Activated T-cell treated with anti-CD3 and anti-CD28 coated beads, Interleukin-2, amount 50 U/mL, for 4 hours (primary cell): Measurements from ENCODE around the gene SLC51A. TPM values are rescaled to one million over a fixed set of nuclear protein-coding genes. Genes with fewer than 3 reads are reported as not detected.

Experiments
- ATAC-seq, 2 donors: fragments of 200-7000 bp; cut with Tn5 transposase; one replicate each; pipeline ENCODE4 v1.10.0; 2021
- DNase-seq: peaks from one replicate; pipeline ENCODE4 v3.0.0-alpha.2; 2020
- H3K27me3 Mint-ChIP-seq: one replicate; pipeline ENCODE4 v1.8.0; 2021; ENCODE audit warnings: low read depth, mixed read lengths
- H3K36me3 Mint-ChIP-seq: one replicate; pipeline ENCODE4 v1.8.0; 2022; ENCODE audit warnings: mixed read lengths; ENCODE audit not compliant: insufficient read depth
- H3K4me1 Mint-ChIP-seq: one replicate; pipeline ENCODE4 v1.8.0; 2021; ENCODE audit warnings: low read depth, mixed read lengths
- H3K4me3 Mint-ChIP-seq: one replicate; pipeline ENCODE4 v1.8.0; 2021; ENCODE audit warnings: mild to moderate bottlenecking, moderate library complexity, mixed read lengths
- H3K9me3 Mint-ChIP-seq: one replicate; pipeline ENCODE4 v1.8.0; 2021; ENCODE audit warnings: mixed read lengths
- total RNA-seq, 3 donors: library from RNA; stranded (reverse); gene quantifications; one replicate each; pipeline ENCODE4 v1.2.1, GENCODE V29; 2021

The SLC51A gene
- total RNA-seq, 3 donors from 2014 or later, result not detected

DNA sequence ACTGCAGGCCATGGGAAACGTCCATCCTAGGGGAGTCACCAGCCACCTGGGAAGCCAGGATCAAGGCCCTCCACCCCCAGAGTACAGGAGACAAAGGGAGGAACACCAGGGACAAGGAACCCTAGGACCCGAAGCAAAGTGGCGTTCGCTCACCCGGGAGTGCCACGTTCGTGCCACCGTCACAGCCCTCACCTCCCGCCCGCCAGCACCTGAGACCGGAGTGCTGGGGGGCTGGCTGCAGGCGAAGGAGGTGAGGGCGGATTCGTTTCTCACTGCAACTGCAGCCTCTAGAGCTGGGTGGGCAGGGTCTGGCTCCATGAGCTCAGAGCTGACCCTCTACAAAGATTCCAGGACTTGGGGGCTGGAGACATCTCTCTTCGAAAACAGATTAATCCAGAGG lies 31.5 kb upstream of the SLC51A start:
- H3K4me3 Mint-ChIP-seq, result no peak overlapping the region
- no peaks in the 10 kb centered on the region for H3K27me3 Mint-ChIP-seq
- H3K9me3 Mint-ChIP-seq, result no peaks in the 10 kb centered on the region
- DNase-seq, result no peak
- ATAC-seq, result no peak
- peaks cover 43% of the 10 kb centered on the region for H3K4me1 Mint-ChIP-seq
- no peaks in the 10 kb centered on the region for H3K36me3 Mint-ChIP-seq

DNA sequence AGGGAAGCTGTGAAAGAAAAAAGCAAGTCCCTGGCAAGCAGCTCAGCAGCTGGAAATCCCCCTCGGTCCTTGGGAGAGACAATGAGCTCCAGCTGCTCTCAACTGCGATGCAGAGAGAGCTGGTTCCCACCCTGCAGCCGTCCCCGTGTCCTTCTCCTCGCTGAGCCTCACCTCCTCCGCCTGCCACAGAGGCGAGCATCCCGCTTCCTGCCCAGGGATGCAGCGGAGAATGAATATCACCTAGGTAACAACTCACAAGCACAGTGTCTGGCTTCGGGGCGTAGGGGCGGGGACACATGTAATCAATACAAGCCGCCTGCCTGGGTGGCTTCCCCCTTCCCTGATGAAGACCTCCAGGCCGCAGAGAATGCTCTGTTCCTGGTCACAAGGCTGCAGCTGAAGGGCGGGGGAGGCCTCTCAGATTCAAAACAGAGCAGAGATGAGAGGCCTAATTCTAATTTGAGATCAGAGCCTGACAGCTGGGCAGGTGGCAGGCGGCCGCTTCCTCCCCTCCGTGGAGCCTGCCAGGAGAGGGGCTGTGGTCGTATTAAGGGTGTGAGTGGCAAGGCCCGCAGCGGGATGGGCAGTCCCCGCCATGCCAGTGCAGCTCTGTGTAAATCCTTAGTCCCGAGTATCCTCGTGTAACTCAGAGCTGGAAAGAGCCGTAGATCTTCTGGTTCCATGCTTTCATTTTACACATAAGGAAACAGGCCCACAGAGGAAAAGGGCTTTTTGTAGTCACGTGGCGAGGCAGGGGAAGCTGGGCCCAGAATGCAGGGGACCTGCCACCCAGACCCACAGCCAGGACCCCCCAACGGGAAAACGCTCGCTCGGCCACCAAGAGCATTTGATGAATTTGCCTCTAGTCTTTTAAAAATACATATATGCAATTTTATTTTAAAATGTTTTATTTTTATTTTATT lies 29.4 kb upstream of the SLC51A start:
- H3K9me3 Mint-ChIP-seq, result no peaks in the 10 kb centered on the region
- H3K36me3 Mint-ChIP-seq, result no peaks in the 10 kb centered on the region
- ATAC-seq (no peak), DNase-seq (no peak)
- H3K4me1 Mint-ChIP-seq, result peaks cover 35% of the 10 kb centered on the region
- no peaks in the 10 kb centered on the region for H3K27me3 Mint-ChIP-seq
- peak overlapping the region; percentile 21 for H3K4me3 Mint-ChIP-seq

DNA sequence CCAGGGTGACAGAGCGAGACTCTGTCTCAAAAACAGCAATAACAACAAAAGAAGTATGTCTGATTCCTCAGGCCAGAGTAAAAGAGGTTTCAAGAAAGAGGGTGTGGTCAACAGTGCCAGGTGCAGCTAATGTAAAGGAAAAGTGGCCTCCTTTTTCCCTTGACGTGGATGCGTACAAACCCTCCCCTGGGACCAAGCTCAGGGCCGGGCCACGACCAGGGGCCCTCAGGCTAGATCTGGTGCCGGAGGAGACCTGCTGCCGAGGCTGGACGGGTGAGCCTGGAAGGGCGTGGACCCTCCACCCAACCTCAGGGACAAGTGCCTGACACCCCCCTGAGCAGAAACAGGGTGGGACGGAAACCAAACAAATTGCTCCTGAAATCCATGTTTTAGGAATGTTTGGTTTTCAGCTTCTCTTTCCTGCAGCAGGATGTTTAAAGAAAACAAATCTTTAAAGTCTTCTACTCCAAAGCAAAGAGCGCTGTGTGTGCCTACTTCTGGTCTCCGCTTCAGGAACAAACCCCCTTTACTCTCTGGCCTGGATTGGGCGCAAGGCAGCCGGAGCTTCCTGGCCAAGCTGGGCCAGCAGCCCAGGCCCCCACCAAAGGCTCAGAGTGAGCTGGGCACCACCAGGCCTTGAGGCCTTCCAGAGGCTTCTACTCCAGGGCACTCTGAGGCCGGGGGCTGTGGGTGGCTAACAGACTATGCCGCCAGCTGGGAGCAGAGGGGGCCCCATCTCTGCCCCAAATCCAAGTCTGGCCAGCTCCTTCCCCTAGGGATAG lies 26.6 kb upstream of the SLC51A start:
- DNase-seq (no peak), ATAC-seq (no peak)
- H3K4me1 Mint-ChIP-seq, result peaks cover 32% of the 10 kb centered on the region
- no peaks in the 10 kb centered on the region for H3K9me3 Mint-ChIP-seq
- no peaks in the 10 kb centered on the region for H3K27me3 Mint-ChIP-seq
- H3K36me3 Mint-ChIP-seq, result no peaks in the 10 kb centered on the region
- H3K4me3 Mint-ChIP-seq, result no peak overlapping the region

DNA sequence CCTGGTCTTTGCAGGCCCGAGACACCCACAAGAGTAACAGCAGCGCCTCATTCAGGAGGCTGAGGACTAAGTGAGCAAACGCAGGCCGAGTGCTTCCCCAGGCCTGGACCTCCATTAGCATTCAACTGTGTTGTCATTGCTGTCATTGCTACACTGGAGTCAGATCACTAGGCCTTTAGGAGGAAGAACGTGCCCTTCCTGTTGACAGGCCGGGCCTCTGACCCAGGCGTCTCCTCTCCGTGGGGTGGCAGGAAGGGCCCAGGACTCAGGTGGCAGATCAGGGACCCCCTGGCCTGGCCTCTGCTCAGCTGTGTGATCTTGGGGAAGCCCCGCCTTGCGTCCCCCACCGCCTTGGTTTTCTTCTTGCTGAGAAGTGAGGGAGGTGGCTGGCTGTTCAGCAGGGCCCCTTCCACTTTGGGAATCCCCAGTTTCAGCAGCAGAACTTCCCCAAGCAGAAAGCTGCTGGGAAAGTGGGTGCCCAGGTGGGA lies 24.3 kb upstream of the SLC51A start:
- Mint-ChIP-seq H3K36me3 (no peaks in the 10 kb centered on the region), H3K4me3 (peak overlapping the region; percentile 50), H3K4me1 (peaks cover 34% of the 10 kb centered on the region), H3K9me3 (no peaks in the 10 kb centered on the region), H3K27me3 (no peaks in the 10 kb centered on the region)
- peak; percentile 41 for DNase-seq
- peak; percentile 36 to 44 for ATAC-seq

DNA sequence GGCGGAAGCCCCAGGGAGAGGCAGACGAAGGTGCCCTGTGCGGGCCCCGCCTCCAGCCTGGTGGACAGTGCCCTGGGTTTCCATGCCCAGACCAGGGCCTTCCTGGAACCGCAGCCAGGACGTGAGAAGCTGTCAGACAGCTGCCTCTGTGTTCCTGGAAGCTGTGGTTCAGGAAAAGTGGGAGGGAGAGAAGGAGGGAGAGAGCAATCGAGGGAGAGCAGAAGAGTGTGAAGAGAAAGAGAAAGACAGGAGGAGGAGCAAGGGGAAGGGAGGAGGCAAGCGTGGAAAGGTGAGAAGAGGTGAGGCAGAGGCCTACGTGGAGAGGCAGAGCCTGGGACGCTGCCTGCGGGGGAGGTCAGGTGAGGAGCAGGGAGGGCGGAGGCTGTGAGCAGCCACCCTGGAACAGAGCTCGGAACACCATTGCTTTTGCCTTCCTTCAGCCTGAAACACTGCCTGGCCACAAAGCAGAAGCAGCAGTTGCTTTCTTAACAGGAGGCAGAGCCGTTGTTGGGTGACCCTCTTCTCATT lies 23.7 kb upstream of the SLC51A start:
- Mint-ChIP-seq H3K9me3 (no peaks in the 10 kb centered on the region), H3K27me3 (no peaks in the 10 kb centered on the region)
- no peak for DNase-seq

DNA sequence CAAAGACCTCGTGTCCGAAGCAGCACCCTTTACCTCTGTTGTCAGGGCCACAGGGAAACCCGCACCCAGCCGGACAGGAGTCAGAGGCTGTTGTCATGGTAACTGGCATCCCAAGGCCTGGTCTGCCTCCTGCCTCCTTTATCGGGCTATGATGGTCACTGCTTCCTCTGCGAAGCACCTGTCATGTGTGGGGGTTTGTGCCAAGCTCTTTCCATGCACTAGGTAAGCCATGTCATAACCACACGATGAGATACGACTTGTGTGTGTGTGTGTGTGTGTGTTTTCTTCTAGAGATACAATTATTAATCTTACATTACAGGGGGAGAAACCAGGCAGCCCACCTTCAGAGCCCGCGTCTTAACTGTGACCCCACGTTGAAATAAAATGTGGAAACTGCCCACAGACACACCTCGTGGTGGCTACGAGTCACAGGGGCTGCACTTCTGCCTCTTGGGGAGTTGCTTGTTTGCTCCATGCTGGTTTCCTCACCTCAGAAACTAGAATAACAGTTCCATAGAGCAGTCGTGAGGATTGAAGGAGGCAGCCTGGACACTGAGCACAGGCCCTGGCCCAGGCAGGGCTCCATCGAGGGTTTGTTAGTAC lies 23.1 kb upstream of the SLC51A start:
- no peaks in the 10 kb centered on the region for H3K27me3 Mint-ChIP-seq
- DNase-seq, result no peak
- H3K4me3 Mint-ChIP-seq, result no peak overlapping the region
- no peaks in the 10 kb centered on the region for H3K9me3 Mint-ChIP-seq
- H3K4me1 Mint-ChIP-seq, result peaks cover 34% of the 10 kb centered on the region
- H3K36me3 Mint-ChIP-seq, result no peaks in the 10 kb centered on the region
- ATAC-seq, result no peak

More for the DNA sequence above, 23.7 kb upstream of the SLC51A start:
- peak; percentile 8 to 24 for ATAC-seq
- no peaks in the 10 kb centered on the region for H3K36me3 Mint-ChIP-seq
- H3K4me3 Mint-ChIP-seq, result peak overlapping the region; percentile 50
- peaks cover 34% of the 10 kb centered on the region for H3K4me1 Mint-ChIP-seq

DNA sequence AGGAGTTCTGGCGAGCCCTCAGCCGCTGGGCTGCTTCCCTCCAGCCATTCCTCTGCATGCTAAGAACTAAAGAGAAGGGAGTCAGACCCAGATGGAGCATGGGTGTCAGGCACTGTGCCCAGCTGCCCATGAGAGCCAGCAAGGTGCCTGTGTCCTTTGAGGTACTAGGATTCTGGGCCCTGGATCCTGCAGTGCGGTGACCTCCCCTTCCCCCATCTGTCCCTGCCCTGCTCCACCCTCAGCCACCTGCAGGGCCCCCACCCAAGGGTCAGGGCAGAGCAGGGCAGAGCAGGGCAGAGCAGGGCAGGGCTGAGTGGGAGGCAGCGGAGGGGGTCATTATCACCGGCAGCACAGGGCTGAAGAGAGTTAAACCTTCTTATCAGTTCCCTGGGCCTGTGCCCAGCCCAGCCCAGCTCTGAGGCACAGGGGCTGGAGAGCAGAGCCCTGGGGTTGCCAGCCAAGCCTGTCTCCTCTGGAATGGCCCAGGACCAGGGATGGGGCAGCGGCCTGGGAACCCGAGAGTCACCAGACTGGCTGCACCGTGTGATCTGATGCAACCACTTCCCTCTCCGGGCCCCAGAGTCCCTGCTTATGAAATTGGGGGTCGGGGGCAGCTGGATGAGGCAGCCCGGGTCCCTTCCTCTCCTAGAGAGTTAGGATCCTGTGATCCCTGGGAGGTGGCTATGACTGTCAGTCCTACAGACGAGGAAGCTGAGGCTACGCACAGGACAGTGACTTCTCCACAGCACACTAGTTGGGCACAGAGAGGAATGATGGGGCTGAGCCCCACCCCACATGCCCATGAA lies 22.4 kb upstream of the SLC51A start:
- no peak overlapping the region for H3K4me3 Mint-ChIP-seq
- ATAC-seq (no peak), DNase-seq (no peak)
- H3K27me3 Mint-ChIP-seq, result no peaks in the 10 kb centered on the region
- peaks cover 34% of the 10 kb centered on the region for H3K4me1 Mint-ChIP-seq
- no peaks in the 10 kb centered on the region for H3K36me3 Mint-ChIP-seq
- H3K9me3 Mint-ChIP-seq, result no peaks in the 10 kb centered on the region

DNA sequence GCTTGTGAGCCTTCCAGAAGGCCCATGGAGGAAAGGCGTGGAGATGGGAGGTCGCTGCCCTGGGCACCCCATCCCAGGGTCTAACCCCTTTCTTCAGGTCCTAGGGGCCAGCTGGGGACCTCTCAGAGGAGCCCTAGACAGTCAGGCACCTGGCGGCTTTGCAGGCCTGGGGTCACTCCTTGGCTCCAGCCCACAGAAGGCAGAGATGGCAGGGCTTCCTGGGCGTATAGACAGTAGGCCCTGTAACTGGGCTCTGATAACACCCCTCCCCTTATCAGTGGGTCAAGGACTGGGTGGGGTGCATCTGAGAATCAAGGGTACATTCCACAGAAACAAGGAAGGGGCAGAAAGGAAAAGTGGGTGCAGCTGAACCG lies 21.8 kb upstream of the SLC51A start:
- ATAC-seq (no peak), DNase-seq (no peak)
- peaks cover 34% of the 10 kb centered on the region for H3K4me1 Mint-ChIP-seq
- H3K9me3 Mint-ChIP-seq, result no peaks in the 10 kb centered on the region
- H3K4me3 Mint-ChIP-seq, result no peak overlapping the region
- H3K36me3 Mint-ChIP-seq, result no peaks in the 10 kb centered on the region
- no peaks in the 10 kb centered on the region for H3K27me3 Mint-ChIP-seq

DNA sequence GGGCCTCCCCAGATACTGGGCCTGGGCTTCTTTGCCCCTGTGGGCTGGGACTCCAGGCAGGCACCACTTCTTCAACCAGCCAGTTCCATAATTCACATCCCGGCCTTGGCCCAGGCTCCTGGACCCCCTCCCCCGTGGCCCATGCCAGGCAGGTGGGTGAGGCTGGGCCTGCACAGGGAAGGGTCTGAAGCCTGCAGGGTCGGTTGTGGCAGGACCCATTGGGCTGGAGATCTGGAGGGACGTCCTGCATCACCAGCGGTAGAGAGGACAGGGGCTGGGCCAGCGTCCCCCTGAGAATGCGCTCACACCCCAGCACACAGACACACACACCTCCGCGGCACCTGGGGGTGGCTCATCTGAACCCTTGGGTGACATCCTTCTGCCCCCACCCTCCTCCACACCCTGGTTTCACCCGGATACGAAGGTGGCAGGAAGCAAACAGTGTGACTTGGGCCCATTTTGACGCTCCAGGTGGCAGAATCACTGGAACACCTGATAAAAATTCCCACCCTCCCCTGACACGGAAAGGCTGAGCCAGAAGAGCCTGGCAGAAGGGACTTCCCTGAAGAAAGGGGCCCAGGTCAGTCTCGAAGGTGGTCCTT lies 20.6 kb upstream of the SLC51A start:
- Mint-ChIP-seq H3K36me3 (no peaks in the 10 kb centered on the region), H3K4me3 (no peak overlapping the region), H3K9me3 (no peaks in the 10 kb centered on the region), H3K4me1 (peaks cover 34% of the 10 kb centered on the region), H3K27me3 (no peaks in the 10 kb centered on the region)
- DNase-seq (no peak), ATAC-seq (no peak)

DNA sequence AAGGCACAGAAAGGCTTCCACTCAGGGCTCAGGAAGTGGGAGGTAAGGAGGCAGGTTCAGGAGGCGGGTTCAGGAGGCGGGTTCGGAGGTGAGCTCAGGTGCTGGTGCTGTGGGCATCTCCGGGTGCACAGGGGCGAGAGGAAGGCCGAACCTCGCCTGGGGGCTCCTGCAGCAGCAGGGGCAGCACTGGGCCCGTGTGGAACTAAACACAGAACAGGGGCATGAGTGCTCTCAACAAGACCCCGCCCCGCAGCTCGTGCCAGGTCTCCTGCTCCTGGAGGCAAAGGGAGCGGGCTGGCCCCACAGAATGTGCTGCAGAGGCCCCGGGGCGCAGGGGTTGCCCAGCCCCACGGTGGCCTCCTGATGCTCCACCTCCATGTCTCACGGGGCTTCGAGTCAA lies 18.8 kb upstream of the SLC51A start:
- DNase-seq (no peak), ATAC-seq (no peak)
- Mint-ChIP-seq H3K4me3 (no peak overlapping the region), H3K27me3 (no peaks in the 10 kb centered on the region), H3K9me3 (no peaks in the 10 kb centered on the region), H3K36me3 (no peaks in the 10 kb centered on the region), H3K4me1 (peaks cover 24% of the 10 kb centered on the region)

DNA sequence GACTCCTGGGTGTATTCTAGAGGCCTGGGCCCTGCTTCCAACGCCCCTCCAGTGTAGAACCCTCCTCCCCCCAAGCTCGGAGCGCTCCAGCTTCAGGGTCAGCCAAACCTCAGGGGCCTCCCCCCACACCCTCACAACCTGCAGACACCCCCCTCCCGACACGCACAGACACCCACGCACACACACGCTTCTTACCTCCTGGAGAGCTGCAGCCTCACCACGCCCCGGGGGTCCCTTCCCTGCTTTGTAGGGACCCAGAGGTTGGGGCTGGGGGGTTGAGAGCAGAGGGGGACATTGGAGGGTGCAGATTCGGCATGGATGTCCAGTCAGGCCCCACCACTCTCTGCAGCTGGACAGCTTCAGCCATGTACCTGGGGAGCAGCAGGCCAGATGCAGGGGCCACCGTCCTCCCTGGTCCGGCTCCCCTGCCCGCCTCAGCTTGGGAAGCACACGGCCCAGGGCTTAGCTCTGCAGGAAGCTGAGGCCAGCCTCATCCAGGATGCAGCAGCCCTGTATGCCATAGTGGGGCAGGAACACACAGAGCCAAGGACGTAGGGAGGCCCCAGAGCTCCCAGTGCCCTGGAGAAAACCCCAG lies 18.2 kb upstream of the SLC51A start:
- Mint-ChIP-seq H3K36me3 (no peaks in the 10 kb centered on the region), H3K27me3 (no peaks in the 10 kb centered on the region), H3K4me1 (peaks cover 17% of the 10 kb centered on the region), H3K4me3 (no peak overlapping the region), H3K9me3 (no peaks in the 10 kb centered on the region)
- no peak for ATAC-seq
- no peak for DNase-seq

DNA sequence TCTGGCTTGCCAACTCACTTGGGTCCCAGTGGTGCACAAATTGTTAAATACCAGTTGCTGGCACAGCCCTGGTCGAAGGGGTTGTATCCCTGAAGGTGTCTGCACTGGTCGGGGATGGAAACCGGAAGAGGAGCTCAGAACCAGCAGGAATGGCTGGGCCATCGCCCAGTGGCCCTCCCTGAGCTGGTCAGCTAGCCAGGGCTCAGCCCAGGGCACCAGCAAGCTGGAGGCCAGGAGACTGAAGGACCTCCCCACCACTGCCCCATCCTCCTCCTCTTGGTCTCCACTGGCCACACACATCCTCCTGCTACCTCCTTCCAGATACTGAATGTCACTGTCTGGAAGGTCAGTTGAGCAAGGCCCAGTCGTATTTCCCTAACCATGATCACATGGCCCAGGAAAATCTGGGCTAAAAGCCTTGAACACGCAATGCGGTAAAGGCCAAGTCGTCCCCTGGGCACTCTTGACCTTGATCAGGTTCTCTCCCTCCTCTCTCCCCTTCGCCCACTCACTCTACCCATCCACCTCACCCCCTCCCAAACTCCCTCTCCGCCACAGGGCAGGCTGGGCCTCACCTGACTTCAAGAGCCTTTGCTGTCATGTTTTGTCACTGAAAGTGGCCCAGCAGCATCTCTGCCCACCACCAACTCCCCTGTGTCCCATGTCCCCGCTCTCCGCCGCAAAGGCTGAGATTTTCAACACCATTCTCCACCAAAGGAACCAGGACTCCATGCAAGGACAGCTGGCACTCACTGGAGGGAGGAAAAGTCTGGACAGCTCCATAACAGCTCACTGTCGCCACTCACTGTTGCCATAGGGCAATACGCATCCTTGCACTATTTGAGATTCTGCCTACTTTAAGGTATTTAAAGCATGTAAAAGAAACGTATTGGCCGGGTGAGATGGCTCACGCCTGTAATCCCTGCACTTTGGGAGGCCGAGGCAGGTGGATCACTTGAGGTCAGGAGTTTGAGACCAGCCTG lies 17.3 kb upstream of the SLC51A start:
- peaks cover 18% of the 10 kb centered on the region for H3K4me1 Mint-ChIP-seq
- H3K27me3 Mint-ChIP-seq, result no peaks in the 10 kb centered on the region
- no peak overlapping the region for H3K4me3 Mint-ChIP-seq
- DNase-seq, result no peak
- no peaks in the 10 kb centered on the region for H3K9me3 Mint-ChIP-seq
- H3K36me3 Mint-ChIP-seq, result no peaks in the 10 kb centered on the region
- no peak for ATAC-seq
